ENCODE data around the gene MAN2A2. TPM values are rescaled to one million over a fixed set of nuclear protein-coding genes. Genes with fewer than 3 reads are reported as not detected.

MAN2A2 gene
- total RNA-seq, 2 experiments from 2014 or later, result 132 to 133 TPM

Other genes with a start within 250 kb of the MAN2A2 start
- 10 to 100 TPM; 59.4 to 63.7 TPM for gene BLM, start 186.0 kb upstream of the MAN2A2 start, total RNA-seq
- 100 to 1,000 TPM; 550 to 553 TPM for gene FURIN, start 34.7 kb upstream of the MAN2A2 start, total RNA-seq
- 10 to 100 TPM; 31.2 to 32.4 TPM for gene FES, start 18.8 kb upstream of the MAN2A2 start, total RNA-seq
- 10 to 100 TPM; 37.6 to 41.7 TPM for gene HDDC3, start 29.2 kb downstream of the MAN2A2 start, total RNA-seq
- 10 to 100 TPM; 71.3 to 75.2 TPM for gene UNC45A, start 32.0 kb downstream of the MAN2A2 start, total RNA-seq
- 10 to 100 TPM; 31.3 to 32.8 TPM for gene RCCD1, start 51.6 kb downstream of the MAN2A2 start, total RNA-seq
- gene PRC1, start 91.2 kb downstream of the MAN2A2 start, total RNA-seq, result 100 to 1,000 TPM; 158 to 167 TPM
- 10 to 100 TPM; 20.8 to 23.5 TPM for gene VPS33B, start 119.3 kb downstream of the MAN2A2 start, total RNA-seq
- gene SV2B, start 197.0 kb downstream of the MAN2A2 start, total RNA-seq, result under 1 TPM in 1 of 2 experiments, not detected in 1; 0.05 TPM

All from activated CD4-positive, alpha-beta memory T cell treated with anti-CD3 and anti-CD28 coated beads, Interleukin-2, amount 10 ng/mL, durations not matched to agents 7 days and 5 days (primary cell).